ENCODE measurements around the gene EMID1.

The EMID1 gene
- 0.18 to 1.1 (median 0.41) reads per million in 4 experiments for total RNA-seq

GRCh38 chr22:29205594-29206371 is at the start of gene EMID1:
Gene EMID1 (plus strand): TSS chr22:29205896. CDS start chr22:29206039, 143 bp downstream.
- DNase-seq, result no peak

GRCh38 chr22:29155966-29156365 is 49.7 kb upstream of the EMID1 start:
- no peak for DNase-seq

GRCh38 chr22:29156507-29156906 is 49.2 kb upstream of the EMID1 start:
- DNase-seq, result no peak

GRCh38 chr22:29157759-29158535 is 47.7 kb upstream of the EMID1 start:
- DNase-seq, result no peak

GRCh38 chr22:29158546-29158945 is 47.1 kb upstream of the EMID1 start:
- no peak for DNase-seq

GRCh38 chr22:29163808-29164207 is 41.9 kb upstream of the EMID1 start:
- DNase-seq, result no peak

- no peak for DNase-seq
Measured at GRCh38 chr22:29165321-29166060, 40.2 kb upstream of the EMID1 start.

- no peak for DNase-seq
Measured at GRCh38 chr22:29166180-29166579, 39.5 kb upstream of the EMID1 start.

GRCh38 chr22:29167032-29167911 is 38.4 kb upstream of the EMID1 start:
- DNase-seq, result no peak

- no peak for DNase-seq
Measured at GRCh38 chr22:29171721-29172120, 34.0 kb upstream of the EMID1 start.

GRCh38 chr22:29172216-29172615 is 33.5 kb upstream of the EMID1 start:
- DNase-seq, result no peak

- DNase-seq, result no peak
Measured at GRCh38 chr22:29175312-29175835, 30.3 kb upstream of the EMID1 start.

- DNase-seq, result no peak
Measured at GRCh38 chr22:29183971-29184848, 21.5 kb upstream of the EMID1 start.

GRCh38 chr22:29184849-29185490 is 20.7 kb upstream of the EMID1 start:
- no peak for DNase-seq

- DNase-seq, result no peak
Measured at GRCh38 chr22:29186302-29186701, 19.4 kb upstream of the EMID1 start.

- no peak for DNase-seq
Measured at GRCh38 chr22:29187831-29188230, 17.9 kb upstream of the EMID1 start.

GRCh38 chr22:29190051-29190450 is 15.6 kb upstream of the EMID1 start:
- DNase-seq, result no peak

GRCh38 chr22:29190918-29191317 is 14.8 kb upstream of the EMID1 start:
- DNase-seq, result no peak

GRCh38 chr22:29193021-29193420 is 12.7 kb upstream of the EMID1 start:
- no peak for DNase-seq

GRCh38 chr22:29194184-29194583 is 11.5 kb upstream of the EMID1 start:
- DNase-seq, result no peak

Measured in effector CD8-positive, alpha-beta T cell (primary cell).